GM13976 (cell line): ENCODE data around the gene REEP2.

Experiments used
- DNase-seq: peaks from one replicate; pipeline ENCODE4 v3.0.0; 2012; ENCODE audit warnings: low spot score
- CTCF ChIP-seq: IDR thresholded peaks from 2 replicates; pipeline ENCODE4 v1.5.1; 2012; ENCODE audit warnings: borderline replicate concordance, mild to moderate bottlenecking; ENCODE audit not compliant: insufficient read depth; ENCODE audit errors: extremely low read depth, missing control alignments, control extremely low read depth
- in situ Hi-C: fragments of 300-500 bp; cut with MboI; formaldehyde crosslinking; loops from one replicate; pipeline ENCODE4 v1.12.0; 2022; ENCODE audit warnings: low sequenced_read_pairs, mixed read lengths, inconsistent platforms; ENCODE audit not compliant: unreplicated experiment

The REEP2 gene

DNA sequence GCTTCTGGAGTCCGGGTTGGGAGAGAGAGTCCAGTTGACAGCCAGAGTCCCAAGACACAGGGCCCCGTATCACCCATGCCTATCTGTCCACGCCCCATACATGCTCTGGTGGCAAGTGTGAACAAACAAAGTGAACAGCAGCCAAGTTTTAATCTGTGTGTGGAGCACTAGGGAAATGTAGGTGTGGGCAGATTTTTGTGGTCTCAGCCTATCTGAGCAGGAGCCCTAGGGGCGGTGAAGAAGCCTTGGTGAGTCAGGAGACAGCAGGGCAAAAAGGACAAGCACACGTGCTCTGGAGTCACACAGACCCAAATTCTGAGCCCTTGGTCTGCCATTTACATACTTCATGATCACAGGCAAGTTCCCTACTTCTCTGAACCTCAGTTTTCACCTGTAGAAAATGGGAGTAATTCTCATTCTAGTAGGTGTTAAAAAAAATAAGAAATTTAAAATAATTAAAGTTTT, 49.7 kb downstream of the REEP2 start:
- in situ Hi-C loops: no loop called here

DNA sequence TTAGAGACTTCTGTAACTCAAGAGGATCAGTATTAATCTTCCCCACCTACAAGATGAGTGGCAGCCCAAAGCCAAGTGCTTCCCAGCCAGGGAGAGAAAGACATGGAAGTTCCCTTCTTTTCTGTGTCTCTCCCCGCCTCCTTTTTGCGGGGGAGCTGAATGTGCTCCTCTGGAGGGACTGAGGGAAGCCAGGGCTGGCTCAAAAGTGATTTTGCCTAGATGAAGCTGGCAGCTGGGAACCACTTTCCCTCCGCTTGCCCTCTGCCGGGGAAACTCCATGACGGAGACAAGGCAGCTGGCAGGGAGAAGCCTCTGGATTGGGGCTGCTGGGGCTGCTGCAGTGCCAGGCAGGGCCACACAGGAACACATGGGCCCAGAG, 50.8 kb downstream of the REEP2 start:
- DNase-seq: no peak
- TF ChIP-seq CTCF: no peak
- in situ Hi-C loops: no loop called here

More for the DNA sequence above, 49.7 kb downstream of the REEP2 start:
- TF ChIP-seq CTCF: no peak
- no peak for DNase-seq

DNA sequence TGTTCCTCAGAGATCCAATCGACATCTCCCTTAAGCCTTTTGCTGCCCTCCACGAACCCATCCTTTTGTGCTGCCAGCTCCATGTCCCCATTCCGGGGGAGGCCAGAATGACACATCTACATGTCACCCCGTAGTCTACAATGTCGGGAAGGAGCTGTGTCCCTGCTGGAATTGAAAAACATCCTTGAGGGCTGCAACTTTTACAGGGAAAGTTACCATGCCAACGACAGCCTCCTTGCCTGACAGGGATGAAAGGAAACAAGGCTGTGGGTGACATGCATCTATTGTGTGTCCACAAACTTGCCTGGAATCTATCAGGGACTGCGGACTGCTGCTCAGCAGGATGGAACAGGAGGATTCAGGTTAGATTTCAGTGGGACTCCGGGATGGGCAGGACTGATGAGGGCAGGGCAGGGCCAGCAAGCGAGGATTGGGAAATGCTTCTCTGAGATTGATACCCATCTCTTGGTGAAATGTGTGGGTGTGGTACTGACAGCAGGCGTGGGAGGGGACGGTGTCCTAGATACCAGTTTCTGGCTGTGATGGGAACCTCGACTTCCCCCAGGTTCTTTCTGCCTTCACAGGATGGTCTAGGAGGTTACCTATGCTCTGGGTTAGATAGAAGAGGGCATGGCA, 51.9 kb downstream of the REEP2 start:
- no peak for TF ChIP-seq CTCF
- no peak for DNase-seq
- in situ Hi-C loops: no loop called here

- no peak for DNase-seq
- in situ Hi-C loops: no loop called here
- no peak for TF ChIP-seq CTCF
These were observed 52.4 kb downstream of the REEP2 start for GRCh38 chr5:138491284-138491648.

DNA sequence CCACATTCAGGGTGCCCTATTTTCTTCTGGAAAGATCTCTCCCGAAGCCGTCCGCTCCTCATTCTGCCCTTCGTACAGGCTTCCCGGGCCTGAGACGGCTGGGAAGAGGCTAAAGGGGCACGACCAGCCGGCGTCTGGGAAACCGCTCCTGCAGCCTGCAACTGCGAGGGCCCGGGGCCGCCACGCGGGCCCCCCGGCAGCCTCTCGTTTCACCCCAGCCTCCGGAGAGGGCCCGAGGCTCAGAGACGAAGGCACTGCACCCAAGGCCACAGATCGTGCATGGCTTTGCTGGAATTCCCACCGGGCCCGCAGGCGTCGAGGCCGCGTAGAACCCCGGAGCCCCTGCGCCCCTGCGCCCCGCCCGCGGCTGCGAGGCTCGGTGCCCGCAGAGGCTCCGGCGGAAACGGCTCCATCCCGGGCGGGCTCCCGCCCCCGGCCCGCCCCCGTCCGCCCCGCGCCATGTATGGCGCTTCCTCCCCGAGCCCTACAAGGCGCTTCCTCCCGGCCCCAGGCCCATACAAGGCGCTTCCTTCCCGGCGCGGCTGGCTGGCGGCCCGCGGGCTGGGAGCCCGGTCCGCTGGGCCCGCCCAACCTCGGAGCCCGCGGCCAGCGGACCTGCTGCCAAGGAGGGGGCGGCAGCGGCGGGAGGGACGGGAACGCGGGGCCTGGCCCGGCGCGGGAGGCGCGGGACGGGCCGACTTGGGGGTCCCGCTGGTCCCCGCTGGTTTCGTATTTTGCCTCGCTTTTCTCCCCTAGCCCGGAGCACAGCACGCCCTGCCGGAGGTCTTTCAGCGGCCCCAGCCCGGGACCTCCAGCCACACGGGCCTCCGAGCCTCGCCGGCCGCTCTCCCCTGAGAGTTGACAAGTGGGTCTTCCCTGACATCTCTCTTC, 53.1 kb downstream of the REEP2 start:
- peak; percentile 97 for DNase-seq
- TF ChIP-seq CTCF: no peak
- in situ Hi-C loops: no loop called here

DNA sequence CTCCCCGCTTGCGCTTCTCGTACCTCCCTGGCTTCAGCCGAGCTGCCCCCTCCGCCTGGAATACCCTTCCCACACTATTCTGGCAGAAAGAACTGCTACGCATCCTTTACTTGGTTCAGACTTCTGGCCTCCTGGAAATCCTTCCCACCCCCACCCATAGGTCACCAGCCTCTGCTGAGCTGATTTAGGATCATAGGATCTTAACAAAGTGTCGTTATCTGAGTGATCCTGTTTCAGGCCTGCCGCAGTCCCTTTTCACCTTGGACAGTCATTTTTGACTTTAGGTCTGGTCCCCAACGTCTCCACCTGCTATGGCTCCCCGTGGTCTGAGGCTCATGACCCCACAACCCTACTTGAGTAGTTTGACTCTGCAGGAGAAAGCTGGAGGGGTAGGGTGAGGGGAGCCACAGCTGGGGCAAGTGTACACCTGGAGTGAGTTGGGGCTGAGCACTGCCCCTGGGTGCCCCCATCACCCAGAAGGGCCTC, 53.7 kb downstream of the REEP2 start:
- no peak for DNase-seq
- in situ Hi-C loops: no loop called here
- TF ChIP-seq CTCF: no peak
